GM20000 (cell line): ENCODE data around the gene MGAT3.

Source experiments
- DNase-seq: peaks from one replicate; pipeline ENCODE4 v3.0.0; 2012; ENCODE audit warnings: low spot score
- TF ChIP-seq, protein P1 (sequence below): IDR thresholded peaks from 2 replicates; pipeline ENCODE4 v1.5.1; 2012; ENCODE audit warnings: mild to moderate bottlenecking, control low read depth; ENCODE audit errors: extremely low read depth, missing control alignments

MGAT3 gene

DNA sequence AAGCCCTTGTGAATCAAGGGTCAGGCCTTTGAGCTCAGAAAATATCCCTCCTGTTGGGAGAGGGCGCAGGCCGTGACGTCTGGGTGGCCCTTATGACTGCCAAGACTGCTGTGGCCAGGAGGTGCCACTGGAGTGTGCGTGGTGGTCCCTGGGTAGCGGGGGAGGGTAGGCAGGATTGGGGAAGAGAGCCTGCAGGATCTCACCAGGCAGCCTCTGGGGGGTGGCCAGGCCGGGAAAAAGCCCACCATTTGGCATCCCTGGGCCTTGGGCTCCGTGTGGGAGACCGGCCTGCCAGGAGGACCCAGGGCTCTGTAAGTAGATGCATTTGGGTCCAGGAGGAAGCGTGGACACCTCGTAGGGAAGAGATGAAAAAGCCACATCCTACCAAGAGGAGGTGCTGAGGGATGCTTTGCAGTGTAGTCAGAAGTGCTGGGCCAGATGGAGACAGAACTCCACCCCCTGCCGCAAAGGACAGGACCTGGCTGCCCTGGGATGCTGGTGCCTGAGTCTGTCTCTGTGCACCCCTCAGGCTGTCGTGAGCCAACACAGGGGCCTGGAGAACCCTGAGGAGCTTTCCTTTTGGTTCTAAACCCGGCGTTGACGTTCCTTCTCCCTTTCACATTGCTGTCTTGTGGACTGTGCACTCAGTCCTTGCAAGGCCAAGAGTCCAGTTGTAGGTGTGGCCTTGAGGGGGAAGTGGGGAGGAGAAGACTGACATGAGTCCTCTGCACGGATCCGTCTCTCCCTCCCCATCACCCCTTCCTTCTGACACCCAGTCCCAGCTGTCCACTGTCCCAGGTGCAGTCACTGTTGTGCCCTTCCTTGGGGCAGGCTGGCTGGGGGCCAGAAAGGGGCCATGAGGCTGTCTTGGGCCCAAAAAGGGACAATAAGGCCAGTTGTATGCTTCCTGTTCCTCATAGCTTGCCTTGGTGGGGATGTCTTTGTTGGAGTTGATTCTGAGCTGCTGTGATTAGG is 32.6 kb downstream of the MGAT3 start:
- no peak for DNase-seq
- TF ChIP-seq, protein P1, sequence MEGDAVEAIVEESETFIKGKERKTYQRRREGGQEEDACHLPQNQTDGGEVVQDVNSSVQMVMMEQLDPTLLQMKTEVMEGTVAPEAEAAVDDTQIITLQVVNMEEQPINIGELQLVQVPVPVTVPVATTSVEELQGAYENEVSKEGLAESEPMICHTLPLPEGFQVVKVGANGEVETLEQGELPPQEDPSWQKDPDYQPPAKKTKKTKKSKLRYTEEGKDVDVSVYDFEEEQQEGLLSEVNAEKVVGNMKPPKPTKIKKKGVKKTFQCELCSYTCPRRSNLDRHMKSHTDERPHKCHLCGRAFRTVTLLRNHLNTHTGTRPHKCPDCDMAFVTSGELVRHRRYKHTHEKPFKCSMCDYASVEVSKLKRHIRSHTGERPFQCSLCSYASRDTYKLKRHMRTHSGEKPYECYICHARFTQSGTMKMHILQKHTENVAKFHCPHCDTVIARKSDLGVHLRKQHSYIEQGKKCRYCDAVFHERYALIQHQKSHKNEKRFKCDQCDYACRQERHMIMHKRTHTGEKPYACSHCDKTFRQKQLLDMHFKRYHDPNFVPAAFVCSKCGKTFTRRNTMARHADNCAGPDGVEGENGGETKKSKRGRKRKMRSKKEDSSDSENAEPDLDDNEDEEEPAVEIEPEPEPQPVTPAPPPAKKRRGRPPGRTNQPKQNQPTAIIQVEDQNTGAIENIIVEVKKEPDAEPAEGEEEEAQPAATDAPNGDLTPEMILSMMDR: no peak

- TF ChIP-seq, protein P1: no peak
- DNase-seq: peak; percentile 93
Measured at GRCh38 chr22:39490135-39490798, 33.5 kb downstream of the MGAT3 start.

DNA sequence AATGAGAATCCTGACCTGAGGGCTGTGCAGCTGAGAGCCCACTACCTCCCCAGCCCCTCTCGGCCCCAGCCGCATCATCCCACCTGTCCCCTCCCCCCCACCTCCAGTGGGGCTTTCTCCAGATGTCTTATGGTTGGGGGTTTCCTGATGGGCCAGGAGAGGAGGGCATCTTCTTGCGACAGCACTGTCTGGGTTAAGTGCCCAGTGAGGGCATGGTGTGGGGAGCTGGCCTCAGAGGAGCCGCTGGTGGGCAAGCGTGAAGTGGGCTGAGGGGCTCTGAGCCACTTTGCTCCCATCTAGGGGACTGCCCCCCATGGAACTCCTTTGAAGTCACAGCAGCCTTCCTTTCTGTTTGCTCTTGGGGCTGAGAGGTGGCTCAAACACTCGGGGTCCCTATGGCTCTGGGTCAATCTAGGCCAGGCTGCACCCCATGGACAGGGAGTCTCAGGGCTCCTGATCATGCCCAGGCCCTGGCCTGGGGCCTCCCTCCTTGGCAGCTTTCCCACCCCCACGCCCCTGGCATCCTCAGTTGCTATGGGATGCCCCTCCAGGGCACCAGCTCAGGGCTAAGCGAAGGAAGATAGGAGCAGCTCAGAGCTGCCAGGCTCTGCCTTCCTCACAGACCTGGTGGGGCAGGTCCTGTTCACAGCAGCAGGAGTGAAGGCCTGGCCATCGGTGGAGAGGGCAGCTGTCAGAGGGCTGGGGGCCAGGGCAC is 34.3 kb downstream of the MGAT3 start:
- TF ChIP-seq, protein P1: no peak

GRCh38 chr22:39491696-39492095 is 34.9 kb downstream of the MGAT3 start:
- no peak for DNase-seq
- TF ChIP-seq, protein P1: no peak

More for the DNA sequence above, 34.3 kb downstream of the MGAT3 start:
- DNase-seq: no peak

GRCh38 chr22:39492186-39492585 is 35.4 kb downstream of the MGAT3 start:
- TF ChIP-seq, protein P1: no peak
- DNase-seq: no peak

GRCh38 chr22:39493759-39494158 is 36.9 kb downstream of the MGAT3 start:
- DNase-seq: no peak
- TF ChIP-seq, protein P1: no peak
